ENCODE results near the gene KLK6. TPM values are rescaled to one million over a fixed set of nuclear protein-coding genes. Genes with fewer than 3 reads are reported as not detected.

Gene KLK6
- polyA plus RNA-seq, 12 donors, result 0.22 to 0.50 (median 0.39) TPM; not detected in 8

- DNase-seq, result no peak
These were observed 57.9 kb downstream of the KLK6 start, which contains the start of gene KLK4 for GRCh38 chr19:50911206-50912101. KLK4 (minus strand) TSS chr19:50911395; CDS start chr19:50910738, 657 bp downstream.

GRCh38 chr19:50910722-50911121 is 58.7 kb downstream of the KLK6 start:
- DNase-seq, result no peak

DNA sequence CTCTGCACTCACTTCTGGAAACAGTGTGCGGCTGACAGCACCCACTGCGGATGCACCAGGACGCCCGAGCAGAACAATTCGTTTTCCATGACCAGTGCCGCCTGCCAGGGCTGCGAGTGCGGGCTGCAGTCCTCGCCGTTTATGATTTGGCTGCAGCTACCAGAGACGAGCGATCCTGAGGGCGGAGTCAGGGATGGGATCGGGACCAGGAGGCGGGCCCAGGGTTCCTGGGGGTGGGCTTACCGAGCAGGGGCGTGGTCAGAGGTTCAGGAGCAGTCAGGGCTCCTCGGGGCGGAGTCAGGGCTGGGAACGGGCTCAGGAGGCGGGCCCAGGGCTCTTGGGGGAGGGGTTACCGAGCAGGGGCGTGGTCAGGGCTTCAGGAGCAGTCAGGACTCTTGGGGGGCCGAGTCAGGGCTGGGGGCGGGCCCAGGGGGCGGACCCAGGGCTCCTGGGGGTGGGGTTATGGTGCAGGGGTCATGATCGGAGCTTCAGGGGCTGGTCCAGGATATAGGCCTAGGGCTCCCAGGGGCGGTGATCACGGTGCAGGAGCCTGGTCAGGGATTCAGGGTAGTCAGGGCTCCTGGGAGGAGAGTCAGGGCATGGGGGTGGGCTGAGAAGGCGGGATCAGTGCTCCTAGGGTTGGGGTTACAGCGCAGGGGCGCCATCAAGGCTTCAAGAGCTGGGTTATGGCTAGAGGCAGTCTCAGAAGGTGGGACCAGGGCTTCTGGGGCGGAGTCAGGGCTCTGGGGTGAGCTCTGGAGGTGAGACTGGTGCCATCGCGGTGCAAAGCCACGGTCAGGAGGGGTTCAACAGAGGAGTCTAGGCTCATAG is 59.9 kb downstream of the KLK6 start:
- peak; percentile 6 for DNase-seq

Other genes with a start within 250 kb of the KLK6 start
- 10 to 100 TPM in 11 of 12 donors, not detected in 1; 11.4 to 87.6 (median 22.0) TPM for gene SHANK1, start 249.8 kb downstream of the KLK6 start, polyA plus RNA-seq (ENCODE audit: insufficient read length in 12 of 12)
- gene CLEC11A, start 246.2 kb downstream of the KLK6 start, polyA plus RNA-seq (ENCODE audit: insufficient read length in 12 of 12), result 10 to 100 TPM in 11 of 12 donors, not detected in 1; 14.6 to 62.3 (median 17.6) TPM
- under 1 TPM in 1 of 12 donors, not detected in 11; 0.13 TPM for gene GPR32, start 199.1 kb downstream of the KLK6 start, polyA plus RNA-seq (ENCODE audit: insufficient read length in 12 of 12)
- under 1 TPM in 2 of 12 donors, not detected in 10; 0.28 to 0.29 TPM for gene ACP4, start 179.2 kb downstream of the KLK6 start, polyA plus RNA-seq (ENCODE audit: insufficient read length in 12 of 12)
- 10 to 100 TPM in 1 of 12 donors, 1 to 10 TPM in 3, under 1 TPM in 3, not detected in 5; 0.18 to 17.9 (median 1.0) TPM for gene KLK1, start 145.8 kb downstream of the KLK6 start, polyA plus RNA-seq (ENCODE audit: insufficient read length in 12 of 12)
- not detected for gene KLK15, start 136.0 kb downstream of the KLK6 start, polyA plus RNA-seq (ENCODE audit: insufficient read length in 12 of 12)
- 1 to 10 TPM in 1 of 12 donors, not detected in 11; 9.4 TPM for gene KLK3, start 114.7 kb downstream of the KLK6 start, polyA plus RNA-seq (ENCODE audit: insufficient read length in 12 of 12)
- under 1 TPM in 1 of 12 donors, not detected in 11; 0.20 TPM for gene KLK2, start 96.2 kb downstream of the KLK6 start, polyA plus RNA-seq (ENCODE audit: insufficient read length in 12 of 12)
- gene KLK4, start 58.2 kb downstream of the KLK6 start, polyA plus RNA-seq (ENCODE audit: insufficient read length in 12 of 12), result under 1 TPM in 1 of 12 donors, not detected in 11; 0.21 TPM
- gene KLK5, start 16.6 kb downstream of the KLK6 start, polyA plus RNA-seq (ENCODE audit: insufficient read length in 12 of 12), result under 1 TPM in 1 of 12 donors, not detected in 11; 0.32 TPM
- gene KLK7, start 14.3 kb upstream of the KLK6 start, polyA plus RNA-seq (ENCODE audit: insufficient read length in 12 of 12), result under 1 TPM in 8 of 12 donors, not detected in 4; 0.07 to 0.66 (median 0.14) TPM
- 1 to 10 TPM in 3 of 12 donors, not detected in 9; 1.0 to 2.3 (median 1.8) TPM for gene KLK8, start 32.0 kb upstream of the KLK6 start, polyA plus RNA-seq (ENCODE audit: insufficient read length in 12 of 12)
- 1 to 10 TPM in 1 of 12 donors, under 1 TPM in 7, not detected in 4; 0.05 to 2.1 (median 0.19) TPM for gene KLK10, start 50.1 kb upstream of the KLK6 start, polyA plus RNA-seq (ENCODE audit: insufficient read length in 12 of 12)
- 1 to 10 TPM in 3 of 12 donors, not detected in 9; 2.0 to 9.1 (median 3.5) TPM for gene KLK11, start 57.0 kb upstream of the KLK6 start, polyA plus RNA-seq (ENCODE audit: insufficient read length in 12 of 12)
- gene KLK12, start 65.4 kb upstream of the KLK6 start, polyA plus RNA-seq (ENCODE audit: insufficient read length in 12 of 12), result not detected
- gene KLK13, start 95.5 kb upstream of the KLK6 start, polyA plus RNA-seq (ENCODE audit: insufficient read length in 12 of 12), result 1 to 10 TPM in 1 of 12 donors, under 1 TPM in 2, not detected in 9; 0.48 to 1.5 (median 0.61) TPM
- gene KLK14, start 113.3 kb upstream of the KLK6 start, polyA plus RNA-seq (ENCODE audit: insufficient read length in 12 of 12), result under 1 TPM in 9 of 12 donors, not detected in 3; 0.12 to 0.80 (median 0.21) TPM
- gene CTU1, start 138.8 kb upstream of the KLK6 start, polyA plus RNA-seq (ENCODE audit: insufficient read length in 12 of 12), result 1 to 10 TPM in 11 of 12 donors, not detected in 1; 1.1 to 5.1 (median 2.2) TPM
- 1 to 10 TPM in 4 of 12 donors, under 1 TPM in 6, not detected in 2; 0.41 to 2.3 (median 0.87) TPM for gene SIGLEC9, start 155.3 kb upstream of the KLK6 start, polyA plus RNA-seq (ENCODE audit: insufficient read length in 12 of 12)
- 1 to 10 TPM in 1 of 12 donors, under 1 TPM in 9, not detected in 2; 0.19 to 1.8 (median 0.53) TPM for gene SIGLEC7, start 172.7 kb upstream of the KLK6 start, polyA plus RNA-seq (ENCODE audit: insufficient read length in 12 of 12)